HEK293 (cell line): Measurements from ENCODE around the gene ZBTB18.
A peak's percentile ranks its signal among the peaks of the same experiment; 100 is the strongest.

Source experiments
- CTCF ChIA-PET: fragments of 350-600 bp; formaldehyde crosslinking; extraction: SDS; loops from one replicate; lab custom pipeline; 2021; ENCODE audit warnings: antibody characterized with exemption; lab: Yijun Ruan, JAX
- POLR2A ChIA-PET: fragments of 300-600 bp; formaldehyde crosslinking; extraction: SDS; loops from one replicate; lab custom pipeline; 2020; ENCODE audit warnings: antibody characterized with exemption, inconsistent platforms; lab: Yijun Ruan, JAX
- H3K27ac ChIP-seq: fragments of 200-500 bp; sonication (Bioruptor generic); 2 replicates; pipeline ENCODE4 v1.5.1; 2014; ENCODE audit warnings: low read depth, low read length, control low read depth, inconsistent platforms; ENCODE audit errors: extremely low read depth
- H3K36me3 ChIP-seq, 2 experiments: fragments of 200-500 bp in 1 of 2; sonication (Bioruptor generic) in 1 of 2; 1 replicate in 1 of 2; 2 replicates in 1 of 2; pipeline ENCODE4 v1.5.1; 2014 to 2017; ENCODE audit warnings: inconsistent platforms in 2 of 2, low read length in 2 of 2; ENCODE audit not compliant: control insufficient read depth in 2 of 2, insufficient read depth in 1 of 2
- H3K4me1 ChIP-seq: fragments of 200-500 bp; sonication (Bioruptor generic); 2 replicates; pipeline ENCODE4 v1.5.1; 2014; ENCODE audit warnings: mild to moderate bottlenecking, low read length, inconsistent platforms; ENCODE audit not compliant: control insufficient read depth, insufficient read depth
- H3K4me3 ChIP-seq: 2 replicates; pipeline ENCODE4 v1.5.1; 2011; ENCODE audit warnings: low read depth, mild to moderate bottlenecking, control low read depth, low read length, moderate library complexity
- H3K9me3 ChIP-seq: fragments of 200-500 bp; sonication (Bioruptor generic); 2 replicates; pipeline ENCODE4 v1.5.1; 2014; ENCODE audit warnings: low read depth, low read length, inconsistent platforms; ENCODE audit not compliant: control insufficient read depth, insufficient read depth
- FEZF1 ChIP-seq: fragments of 450-650 bp; formaldehyde crosslinking; IDR thresholded peaks from 2 replicates; pipeline ENCODE4 v1.5.1; 2016; ENCODE audit warnings: missing biosample characterization, missing genetic modification characterization
- PRDM1 ChIP-seq: fragments of 450-650 bp; formaldehyde crosslinking; IDR thresholded peaks from 2 replicates; pipeline ENCODE4; 2016; ENCODE audit warnings: missing biosample characterization, missing genetic modification characterization
- SP2 ChIP-seq: fragments of 450-650 bp; formaldehyde crosslinking; IDR thresholded peaks from 2 replicates; pipeline ENCODE4 v1.5.1; 2016; ENCODE audit warnings: missing biosample characterization, missing genetic modification characterization
- TRIM28 ChIP-seq: IDR thresholded peaks from 2 replicates; pipeline ENCODE4 v1.6.1; 2011; ENCODE audit warnings: low read length, control low read depth, borderline replicate concordance
- ZFHX2 ChIP-seq: fragments of 450-650 bp; formaldehyde crosslinking; conservative IDR thresholded peaks from 2 replicates; pipeline ENCODE4 v1.5.1; 2016; ENCODE audit warnings: missing biosample characterization, missing genetic modification characterization
- ZNF155 ChIP-seq: fragments of 450-650 bp; formaldehyde crosslinking; IDR thresholded peaks from 2 replicates; pipeline ENCODE4 v1.5.1; 2016; ENCODE audit warnings: missing biosample characterization, missing genetic modification characterization
- ZNF157 ChIP-seq: fragments of 450-650 bp; formaldehyde crosslinking; IDR thresholded peaks from 2 replicates; pipeline ENCODE4 v1.5.1; 2016; ENCODE audit warnings: missing biosample characterization, missing genetic modification characterization
- ZNF2 ChIP-seq: fragments of 450-650 bp; formaldehyde crosslinking; IDR thresholded peaks from 2 replicates; pipeline ENCODE4 v1.5.1; 2016; ENCODE audit warnings: missing biosample characterization, missing genetic modification characterization
- ZNF302 ChIP-seq: fragments of 450-650 bp; formaldehyde crosslinking; IDR thresholded peaks from 2 replicates; pipeline ENCODE4 v1.5.1; 2016; ENCODE audit warnings: missing biosample characterization, missing genetic modification characterization, low read depth
- ZNF335 ChIP-seq: fragments of 450-650 bp; formaldehyde crosslinking; conservative IDR thresholded peaks from 2 replicates; pipeline ENCODE4 v1.5.1; 2016; ENCODE audit warnings: missing biosample characterization, missing genetic modification characterization
- ZNF366 ChIP-seq: fragments of 450-650 bp; formaldehyde crosslinking; conservative IDR thresholded peaks from 2 replicates; pipeline ENCODE4 v1.5.1; 2016; ENCODE audit warnings: missing biosample characterization, missing genetic modification characterization
- ZNF433 ChIP-seq: fragments of 450-650 bp; formaldehyde crosslinking; IDR thresholded peaks from 2 replicates; pipeline ENCODE4 v1.5.1; 2016; ENCODE audit warnings: missing biosample characterization, missing genetic modification characterization, low read depth
- ZNF48 ChIP-seq: fragments of 450-650 bp; formaldehyde crosslinking; IDR thresholded peaks from 2 replicates; pipeline ENCODE4 v1.5.1; 2016; ENCODE audit warnings: missing biosample characterization, missing genetic modification characterization
- ZNF529 ChIP-seq: fragments of 450-650 bp; formaldehyde crosslinking; IDR thresholded peaks from 2 replicates; pipeline ENCODE4 v1.5.1; 2017; ENCODE audit warnings: missing genetic modification characterization, missing biosample characterization; ENCODE audit not compliant: insufficient replicate concordance
- ZNF530 ChIP-seq: fragments of 450-650 bp; formaldehyde crosslinking; IDR thresholded peaks from 2 replicates; pipeline ENCODE4 v1.5.1; 2016; ENCODE audit warnings: low read depth, missing biosample characterization, missing genetic modification characterization
- ZNF561 ChIP-seq: fragments of 450-650 bp; IDR thresholded peaks from 2 replicates; pipeline ENCODE4 v1.5.1; 2018; ENCODE audit warnings: missing biosample characterization, missing genetic modification characterization, borderline replicate concordance
- ZNF837 ChIP-seq: fragments of 450-650 bp; formaldehyde crosslinking; IDR thresholded peaks from 2 replicates; pipeline ENCODE4 v1.5.1; 2016; ENCODE audit warnings: missing biosample characterization, missing genetic modification characterization
- ZNF843 ChIP-seq: fragments of 450-650 bp; formaldehyde crosslinking; IDR thresholded peaks from 2 replicates; pipeline ENCODE4 v1.5.1; 2016; ENCODE audit warnings: missing biosample characterization, missing genetic modification characterization
- TF ChIP-seq, protein P1 (sequence below): fragments of 450-650 bp; formaldehyde crosslinking; IDR thresholded peaks from 2 replicates; pipeline ENCODE4 v1.5.1; 2016; ENCODE audit warnings: missing biosample characterization, missing genetic modification characterization, low read depth
- TF ChIP-seq, protein P2 (sequence below): IDR thresholded peaks from 2 replicates; pipeline ENCODE4 v1.6.1; 2011; ENCODE audit warnings: mild to moderate bottlenecking, low read depth, low read length, borderline replicate concordance
- TF ChIP-seq, protein P3 (sequence below): fragments of 450-650 bp; formaldehyde crosslinking; IDR thresholded peaks from 2 replicates; pipeline ENCODE4 v1.5.1; 2016; ENCODE audit warnings: missing biosample characterization, missing genetic modification characterization
- TF ChIP-seq, protein P4 (sequence below): fragments of 450-650 bp; formaldehyde crosslinking; IDR thresholded peaks from 2 replicates; pipeline ENCODE4 v1.5.1; 2016; ENCODE audit warnings: missing biosample characterization, missing genetic modification characterization

ZBTB18 gene

DNA sequence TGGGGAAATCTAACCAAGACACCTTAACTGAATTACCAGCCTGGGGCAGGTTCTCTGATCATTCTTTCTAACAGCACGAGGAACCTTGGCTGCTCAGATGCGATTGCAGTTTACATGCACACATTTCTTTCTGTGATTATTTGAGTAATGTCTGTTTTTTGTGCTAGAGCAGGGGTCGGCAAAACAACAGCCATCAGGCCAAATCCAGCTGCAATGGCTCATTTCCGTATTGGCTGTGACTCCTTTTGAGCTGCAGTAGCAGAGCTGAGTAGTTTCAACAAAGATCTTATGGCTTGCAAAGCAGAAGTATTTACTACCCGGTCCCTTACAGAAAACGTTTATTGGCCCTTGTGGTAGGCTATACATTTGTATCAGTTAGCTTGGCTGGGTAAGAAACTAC, 37.1 kb downstream of the ZBTB18 start (continued):
- TF ChIP-seq, protein P1, sequence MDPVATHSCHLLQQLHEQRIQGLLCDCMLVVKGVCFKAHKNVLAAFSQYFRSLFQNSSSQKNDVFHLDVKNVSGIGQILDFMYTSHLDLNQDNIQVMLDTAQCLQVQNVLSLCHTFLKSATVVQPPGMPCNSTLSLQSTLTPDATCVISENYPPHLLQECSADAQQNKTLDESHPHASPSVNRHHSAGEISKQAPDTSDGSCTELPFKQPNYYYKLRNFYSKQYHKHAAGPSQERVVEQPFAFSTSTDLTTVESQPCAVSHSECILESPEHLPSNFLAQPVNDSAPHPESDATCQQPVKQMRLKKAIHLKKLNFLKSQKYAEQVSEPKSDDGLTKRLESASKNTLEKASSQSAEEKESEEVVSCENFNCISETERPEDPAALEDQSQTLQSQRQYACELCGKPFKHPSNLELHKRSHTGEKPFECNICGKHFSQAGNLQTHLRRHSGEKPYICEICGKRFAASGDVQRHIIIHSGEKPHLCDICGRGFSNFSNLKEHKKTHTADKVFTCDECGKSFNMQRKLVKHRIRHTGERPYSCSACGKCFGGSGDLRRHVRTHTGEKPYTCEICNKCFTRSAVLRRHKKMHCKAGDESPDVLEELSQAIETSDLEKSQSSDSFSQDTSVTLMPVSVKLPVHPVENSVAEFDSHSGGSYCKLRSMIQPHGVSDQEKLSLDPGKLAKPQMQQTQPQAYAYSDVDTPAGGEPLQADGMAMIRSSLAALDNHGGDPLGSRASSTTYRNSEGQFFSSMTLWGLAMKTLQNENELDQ (tag by site-specific recombination) = no peak
- TF ChIP-seq, all 188 proteins: peak for 0

DNA sequence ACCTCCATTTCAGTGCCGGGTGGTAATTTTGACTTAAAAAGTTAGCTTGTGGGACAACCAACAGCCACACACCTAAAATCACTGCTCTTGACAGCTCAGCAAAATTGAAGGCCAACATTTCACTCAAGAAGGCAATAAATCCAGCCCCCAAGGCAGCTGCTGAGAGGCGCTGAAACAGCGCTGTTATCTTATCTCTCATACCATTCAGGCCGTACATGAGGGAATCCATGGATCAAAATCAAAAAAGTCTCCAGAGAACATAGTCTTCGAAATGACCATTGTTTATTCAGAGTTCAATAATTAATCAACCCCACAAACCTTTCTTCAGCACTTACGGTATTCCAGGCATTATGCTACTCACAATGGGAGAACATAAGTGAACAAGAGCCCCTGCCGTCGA, 38.5 kb downstream of the ZBTB18 start:
- ChIA-PET CTCF (interaction anchor here (0.7 kb wide), 1 partner anchor 19 kb away, joined by 3 read pairs; no protein-coding TSS in a partner anchor), POLR2A (interaction anchor here (0.5 to 1.0 kb wide), 2 partner anchors 14 to 150 kb away, joined by 3 to 4 read pairs; no protein-coding TSS in a partner anchor)
- TF ChIP-seq ZNF843 (tag by site-specific recombination) (0 out of 2 replicates have a peak, but pooled peaks have one; percentile 22), ZFHX2 (tag by site-specific recombination) (no peak), ZNF155 (tag by site-specific recombination) (no peak), PRDM1 (no peak), TRIM28 (0 out of 2 replicates have a peak, but pooled peaks have one; percentile 47), ZNF335 (tag by site-specific recombination) (0 out of 2 replicates have a peak, but pooled peaks have one; percentile 17), FEZF1 (tag by site-specific recombination) (peak; percentile 51), ZNF529 (tag by site-specific recombination) (no peak), ZNF530 (tag by site-specific recombination) (no peak)
- Histone ChIP-seq H3K9me3 (no peaks in the 10 kb centered on the region), H3K4me3 (no peak overlapping the region), H3K4me1 (no peaks in the 10 kb centered on the region), H3K27ac (no peak overlapping the region), H3K36me3 (no peaks in the 10 kb centered on the region)

DNA sequence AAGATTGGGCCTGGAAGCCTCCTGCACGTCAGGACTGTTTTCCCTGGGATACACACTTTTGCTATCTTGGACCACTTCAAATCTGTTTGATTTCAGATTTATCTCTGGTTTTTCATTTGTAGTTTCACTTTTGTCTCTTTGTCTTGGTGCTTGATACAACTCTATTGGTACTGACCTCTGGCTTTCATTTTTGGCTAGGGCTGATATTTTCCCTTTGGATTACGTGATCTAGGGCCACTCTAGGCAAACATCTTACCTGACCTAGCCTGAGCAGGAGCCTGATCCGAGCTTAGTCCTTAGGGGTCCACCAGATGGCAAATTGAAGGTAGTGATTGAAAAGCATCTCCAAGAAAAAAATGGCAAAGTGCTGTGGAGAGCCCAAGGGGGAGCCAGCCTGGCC, 39.6 kb downstream of the ZBTB18 start:
- POLR2A ChIA-PET = no interaction called here
- no peak overlapping the region for H3K4me3 ChIP-seq
- no peak overlapping the region for H3K27ac ChIP-seq
- CTCF ChIA-PET = interaction anchor here (0.9 to 1.0 kb wide), 2 partner anchors 19 to 205 kb away, joined by 3 read pairs; no protein-coding TSS in a partner anchor
- no peaks in the 10 kb centered on the region for H3K36me3 ChIP-seq
- TF ChIP-seq ZNF155 (tag by site-specific recombination) (no peak), ZNF561 (tag by site-specific recombination) (no peak), ZNF48 (tag by site-specific recombination) (no peak), ZNF433 (no peak), ZNF837 (tag by site-specific recombination) (no peak), ZNF366 (tag by site-specific recombination) (no peak), ZNF2 (tag by site-specific recombination) (no peak), ZNF302 (no peak), SP2 (tag by site-specific recombination) (no peak), ZNF157 (tag by site-specific recombination) (no peak)
- TF ChIP-seq, protein P2, sequence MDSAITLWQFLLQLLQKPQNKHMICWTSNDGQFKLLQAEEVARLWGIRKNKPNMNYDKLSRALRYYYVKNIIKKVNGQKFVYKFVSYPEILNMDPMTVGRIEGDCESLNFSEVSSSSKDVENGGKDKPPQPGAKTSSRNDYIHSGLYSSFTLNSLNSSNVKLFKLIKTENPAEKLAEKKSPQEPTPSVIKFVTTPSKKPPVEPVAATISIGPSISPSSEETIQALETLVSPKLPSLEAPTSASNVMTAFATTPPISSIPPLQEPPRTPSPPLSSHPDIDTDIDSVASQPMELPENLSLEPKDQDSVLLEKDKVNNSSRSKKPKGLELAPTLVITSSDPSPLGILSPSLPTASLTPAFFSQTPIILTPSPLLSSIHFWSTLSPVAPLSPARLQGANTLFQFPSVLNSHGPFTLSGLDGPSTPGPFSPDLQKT = no peak
- TF ChIP-seq, protein P3, sequence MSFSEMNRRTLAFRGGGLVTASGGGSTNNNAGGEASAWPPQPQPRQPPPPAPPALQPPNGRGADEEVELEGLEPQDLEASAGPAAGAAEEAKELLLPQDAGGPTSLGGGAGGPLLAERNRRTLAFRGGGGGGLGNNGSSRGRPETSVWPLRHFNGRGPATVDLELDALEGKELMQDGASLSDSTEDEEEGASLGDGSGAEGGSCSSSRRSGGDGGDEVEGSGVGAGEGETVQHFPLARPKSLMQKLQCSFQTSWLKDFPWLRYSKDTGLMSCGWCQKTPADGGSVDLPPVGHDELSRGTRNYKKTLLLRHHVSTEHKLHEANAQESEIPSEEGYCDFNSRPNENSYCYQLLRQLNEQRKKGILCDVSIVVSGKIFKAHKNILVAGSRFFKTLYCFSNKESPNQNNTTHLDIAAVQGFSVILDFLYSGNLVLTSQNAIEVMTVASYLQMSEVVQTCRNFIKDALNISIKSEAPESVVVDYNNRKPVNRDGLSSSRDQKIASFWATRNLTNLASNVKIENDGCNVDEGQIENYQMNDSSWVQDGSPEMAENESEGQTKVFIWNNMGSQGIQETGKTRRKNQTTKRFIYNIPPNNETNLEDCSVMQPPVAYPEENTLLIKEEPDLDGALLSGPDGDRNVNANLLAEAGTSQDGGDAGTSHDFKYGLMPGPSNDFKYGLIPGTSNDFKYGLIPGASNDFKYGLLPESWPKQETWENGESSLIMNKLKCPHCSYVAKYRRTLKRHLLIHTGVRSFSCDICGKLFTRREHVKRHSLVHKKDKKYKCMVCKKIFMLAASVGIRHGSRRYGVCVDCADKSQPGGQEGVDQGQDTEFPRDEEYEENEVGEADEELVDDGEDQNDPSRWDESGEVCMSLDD (tag by site-specific recombination) = no peak
- TF ChIP-seq, protein P4, sequence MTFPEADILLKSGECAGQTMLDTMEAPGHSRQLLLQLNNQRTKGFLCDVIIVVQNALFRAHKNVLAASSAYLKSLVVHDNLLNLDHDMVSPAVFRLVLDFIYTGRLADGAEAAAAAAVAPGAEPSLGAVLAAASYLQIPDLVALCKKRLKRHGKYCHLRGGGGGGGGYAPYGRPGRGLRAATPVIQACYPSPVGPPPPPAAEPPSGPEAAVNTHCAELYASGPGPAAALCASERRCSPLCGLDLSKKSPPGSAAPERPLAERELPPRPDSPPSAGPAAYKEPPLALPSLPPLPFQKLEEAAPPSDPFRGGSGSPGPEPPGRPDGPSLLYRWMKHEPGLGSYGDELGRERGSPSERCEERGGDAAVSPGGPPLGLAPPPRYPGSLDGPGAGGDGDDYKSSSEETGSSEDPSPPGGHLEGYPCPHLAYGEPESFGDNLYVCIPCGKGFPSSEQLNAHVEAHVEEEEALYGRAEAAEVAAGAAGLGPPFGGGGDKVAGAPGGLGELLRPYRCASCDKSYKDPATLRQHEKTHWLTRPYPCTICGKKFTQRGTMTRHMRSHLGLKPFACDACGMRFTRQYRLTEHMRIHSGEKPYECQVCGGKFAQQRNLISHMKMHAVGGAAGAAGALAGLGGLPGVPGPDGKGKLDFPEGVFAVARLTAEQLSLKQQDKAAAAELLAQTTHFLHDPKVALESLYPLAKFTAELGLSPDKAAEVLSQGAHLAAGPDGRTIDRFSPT = no peak
- H3K9me3 ChIP-seq = no peaks in the 10 kb centered on the region
- H3K4me1 ChIP-seq = no peaks in the 10 kb centered on the region
